ENCODE data around the gene PRR14. TPM values are rescaled to one million over a fixed set of nuclear protein-coding genes. Genes with fewer than 3 reads are reported as not detected.

Gene PRR14
- total and polyA plus RNA-seq, 2 of the 8 experiments (the other 6 are each of a cell fraction or from before 2014, with no cell fraction given), result 3.6 to 16.1 TPM

- POLR2A ChIA-PET (ENCODE audit: partially characterized antibody), result interaction anchor here (5.0 kb wide), 1 partner anchor 13 kb away, joined by 26 read pairs; the partner anchor contains the start of gene ZNF689
- Histone ChIP-seq H2BK5ac (ENCODE audit: low read depth, low read length) (no peak overlapping the region), H4K5ac (ENCODE audit: insufficient read length, low read depth, low read length) (no peak overlapping the region), H2AFZ (ENCODE audit: low read length) (no peak overlapping the region), H2BK12ac (ENCODE audit: low read depth, low read length) (no peak overlapping the region), H3K9me3 (ENCODE audit: insufficient read depth in 2 of 2, low read depth in 1 of 2, low read length in 1 of 2) (no peaks in the 10 kb centered on the region), H3K36me3 (ENCODE audit: control insufficient read depth in 2 of 4, insufficient read depth in 4 of 4, low read length in 3 of 4) (no peaks in the 10 kb centered on the region), H3K18ac (ENCODE audit: extremely low read depth, low read length) (no peak overlapping the region), H2BK15ac (ENCODE audit: low read length) (no peak overlapping the region), H3K27ac (ENCODE audit: low read depth, low read length) (no peak overlapping the region), H3K23me2 (ENCODE audit: low read depth, low read length) (no peaks in the 10 kb centered on the region), H2AK5ac (ENCODE audit: low read depth, low read length) (no peak overlapping the region), H3K79me2 (ENCODE audit: control insufficient read depth in 1 of 2, insufficient read depth in 2 of 2, low read length in 2 of 2) (no peaks in the 10 kb centered on the region), H4K91ac (replicated peaks; ENCODE audit: insufficient read length, low read length) (no peak overlapping the region), H3K56ac (replicated peaks; ENCODE audit: insufficient read length, low read depth, low read length) (no peak overlapping the region), H3K23ac (ENCODE audit: insufficient read length) (no peak overlapping the region), H3K4me3 (ENCODE audit: extremely low read depth in 1 of 4, insufficient read depth in 2 of 4, low read depth in 3 of 4, low read length in 4 of 4) (no peak overlapping the region), H3K4me2 (ENCODE audit: insufficient read depth in 1 of 2, low read depth in 2 of 2, low read length in 2 of 2) (no peak overlapping the region), H3K4ac (replicated peaks; ENCODE audit: insufficient read length, low read depth, low read length) (no peak overlapping the region), H2BK120ac (replicated peaks; ENCODE audit: low read depth, low read length) (no peak overlapping the region), H3K79me1 (ENCODE audit: low read depth, low read length) (no peaks in the 10 kb centered on the region), H4K20me1 (replicated peaks in 1 of 2; ENCODE audit: control insufficient read depth in 1 of 2, insufficient read depth in 2 of 2, low read length in 2 of 2) (no peaks in the 10 kb centered on the region), H3K14ac (ENCODE audit: insufficient read length) (no peak overlapping the region), H2BK20ac (ENCODE audit: low read length) (no peak overlapping the region), H3K9ac (replicated peaks in 1 of 4; ENCODE audit: extremely low read depth in 1 of 4, low read depth in 3 of 4, low read length in 3 of 4) (no peak overlapping the region; a peak in 1 of 7 replicates), H4K8ac (ENCODE audit: extremely low read depth, insufficient read depth, low read length) (no peak overlapping the region), H3K4me1 (replicated peaks in 1 of 4; ENCODE audit: control insufficient read depth in 3 of 4, insufficient read depth in 4 of 4, low read length in 3 of 4) (no peaks in the 10 kb centered on the region), H3K27me3 (replicated peaks in 1 of 4; ENCODE audit: control insufficient read depth in 3 of 4, extremely low read depth in 1 of 4, insufficient read depth in 3 of 4, low read length in 3 of 4) (no peaks in the 10 kb centered on the region; a peak in 2 of 7 replicates)
- no peak for DNase-seq (ENCODE audit: low read depth in 1 of 2, low spot score in 2 of 2)
- FAIRE-seq, result no peak
- 89% methylated on average over 10 of the region's 10 CpGs; no CpG with 5 or more reads in 1 of the 2 experiments for WGBS, 2 experiments (ENCODE audit: extremely low coverage in 1 of 2, insufficient coverage in 1 of 2, insufficient read length in 1 of 2, insufficient replicate concordance in 2 of 2, low coverage in 1 of 2, low lambda C conversion rate in 2 of 2, missing lambda C conversion rate in 1 of 2)
- CTCF ChIA-PET (ENCODE audit: partially characterized antibody), result interaction anchor here (1.4 to 2.1 kb wide), 3 partner anchors 16 to 193 kb away, joined by 3 to 5 read pairs (median 5); partner anchors contain the start of gene DCTPP1
- no peak for TF ChIP-seq CTCF (IDR thresholded peaks at IDR 0.05; ENCODE audit: control extremely low read depth in 1 of 3, insufficient read depth in 1 of 3, low read depth in 1 of 3, low read length in 3 of 3)
- TF ChIP-seq RFX5 (IDR thresholded peaks at IDR 0.05; ENCODE audit: borderline replicate concordance, low read depth, low read length), result no peak
- no peak for TF ChIP-seq YY1 (IDR thresholded peaks at IDR 0.05; ENCODE audit: low read depth, low read length)
- TF ChIP-seq POLR2AphosphoS5 (IDR thresholded peaks at IDR 0.05; ENCODE audit: low read depth, low read length), result no peak
- TF ChIP-seq SIN3A (conservative IDR thresholded peaks at IDR 0.05 in 1 of 2, IDR thresholded peaks at IDR 0.05 in 1 of 2; ENCODE audit: low read depth in 1 of 2, low read length in 2 of 2), result no peak
- TF ChIP-seq RNF2 (IDR thresholded peaks at IDR 0.05; ENCODE audit: borderline replicate concordance, low read depth, low read length, missing control alignments, poor library complexity, severe bottlenecking), result no peak
- TF ChIP-seq CHD1 (IDR thresholded peaks at IDR 0.05; ENCODE audit: low read depth, low read length), result no peak
- TF ChIP-seq GTF2F1 (IDR thresholded peaks at IDR 0.05; ENCODE audit: borderline replicate concordance, low read depth, low read length), result no peak
- TF ChIP-seq KDM1A (IDR thresholded peaks at IDR 0.05; ENCODE audit: borderline replicate concordance, low read length), result no peak
- TF ChIP-seq JUN (IDR thresholded peaks at IDR 0.05; ENCODE audit: low read depth, low read length), result no peak
Measured at GRCh38 chr16:30622455-30623032, 28.2 kb upstream of the PRR14 start.

Measured in H1 (cell line).